ENCODE measurements around the gene SLC35F1.

Gene SLC35F1

DNA sequence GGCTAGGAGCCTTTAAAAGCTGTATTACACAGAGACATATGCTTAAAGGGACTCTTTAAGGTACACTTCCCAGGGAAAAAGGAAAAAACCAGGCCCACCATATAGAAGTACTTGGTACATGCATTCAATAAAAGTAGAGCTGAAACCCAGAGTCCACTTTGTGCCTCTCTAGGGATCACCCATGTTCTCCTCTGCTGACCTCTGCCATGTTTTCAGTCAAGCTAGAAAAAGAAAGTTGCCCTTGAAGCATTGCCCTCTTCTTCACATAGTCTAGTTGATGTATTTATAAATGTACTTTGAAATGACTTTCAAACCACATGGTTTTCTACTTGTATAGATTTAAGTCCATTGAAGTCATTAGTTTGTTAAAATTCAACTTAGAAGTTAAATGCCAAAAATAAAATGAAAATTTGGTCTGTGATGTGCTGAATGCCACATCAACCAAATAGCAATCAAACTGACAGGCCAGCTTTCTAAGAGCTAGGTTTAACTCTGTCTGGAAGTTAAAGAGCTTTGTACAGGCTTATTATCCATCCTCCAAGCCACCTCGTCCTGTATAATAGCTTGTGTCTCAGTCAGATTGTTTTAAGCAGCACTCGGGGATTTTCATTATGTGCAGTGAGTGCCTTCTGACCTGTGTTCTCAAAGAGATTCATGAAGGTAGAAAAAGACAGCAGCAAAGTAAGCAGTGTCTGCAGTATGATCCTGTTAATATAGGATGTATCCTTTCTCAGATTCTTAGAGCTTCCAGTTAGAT, 402.5 kb downstream of the SLC35F1 start:
- CTCF ChIA-PET = interaction anchor here (0.6 kb wide), 3 partner anchors 148 to 751 kb away, joined by 3 to 4 read pairs (median 3); no protein-coding TSS in a partner anchor
- no peak for TF ChIP-seq KLF1 (tag by site-specific recombination; IDR thresholded peaks at IDR 0.05)
- no peak for TF ChIP-seq ZNF776 (tag by site-specific recombination; IDR thresholded peaks at IDR 0.05; ENCODE audit: borderline replicate concordance)
- no peak for TF ChIP-seq ZNF311 (tag by site-specific recombination; IDR thresholded peaks at IDR 0.05; ENCODE audit: borderline replicate concordance)
- TF ChIP-seq, protein P1, sequence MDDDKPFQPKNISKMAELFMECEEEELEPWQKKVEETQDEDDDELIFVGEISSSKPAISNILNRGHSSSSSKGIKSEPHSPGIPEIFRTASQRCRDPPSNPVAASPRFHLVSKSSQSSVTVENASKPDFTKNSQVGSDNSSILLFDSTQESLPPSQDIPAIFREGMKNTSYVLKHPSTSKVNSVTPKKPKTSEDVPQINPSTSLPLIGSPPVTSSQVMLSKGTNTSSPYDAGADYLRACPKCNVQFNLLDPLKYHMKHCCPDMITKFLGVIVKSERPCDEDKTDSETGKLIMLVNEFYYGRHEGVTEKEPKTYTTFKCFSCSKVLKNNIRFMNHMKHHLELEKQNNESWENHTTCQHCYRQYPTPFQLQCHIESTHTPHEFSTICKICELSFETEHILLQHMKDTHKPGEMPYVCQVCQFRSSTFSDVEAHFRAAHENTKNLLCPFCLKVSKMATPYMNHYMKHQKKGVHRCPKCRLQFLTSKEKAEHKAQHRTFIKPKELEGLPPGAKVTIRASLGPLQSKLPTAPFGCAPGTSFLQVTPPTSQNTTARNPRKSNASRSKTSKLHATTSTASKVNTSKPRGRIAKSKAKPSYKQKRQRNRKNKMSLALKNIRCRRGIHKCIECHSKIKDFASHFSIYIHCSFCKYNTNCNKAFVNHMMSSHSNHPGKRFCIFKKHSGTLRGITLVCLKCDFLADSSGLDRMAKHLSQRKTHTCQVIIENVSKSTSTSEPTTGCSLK (tag by site-specific recombination; IDR thresholded peaks at IDR 0.05) = no peak
- TF ChIP-seq ZNF837 (tag by site-specific recombination; IDR thresholded peaks at IDR 0.05) = no peak
- TF ChIP-seq ZNF510 (tag by site-specific recombination; IDR thresholded peaks at IDR 0.05; ENCODE audit: insufficient replicate concordance) = no peak
- TF ChIP-seq ZNF843 (tag by site-specific recombination; IDR thresholded peaks at IDR 0.05) = no peak
- TF ChIP-seq ZBTB7A (tag by site-specific recombination; IDR thresholded peaks at IDR 0.05; ENCODE audit: low read depth) = no peak
- no peak for TF ChIP-seq KLF8 (tag by site-specific recombination; IDR thresholded peaks at IDR 0.05)
- no peak for TF ChIP-seq ZFP41 (tag by site-specific recombination; IDR thresholded peaks at IDR 0.05; ENCODE audit: borderline replicate concordance)
- TF ChIP-seq MYNN (tag by site-specific recombination; IDR thresholded peaks at IDR 0.05; ENCODE audit: borderline replicate concordance) = no peak
- TF ChIP-seq, protein P2, sequence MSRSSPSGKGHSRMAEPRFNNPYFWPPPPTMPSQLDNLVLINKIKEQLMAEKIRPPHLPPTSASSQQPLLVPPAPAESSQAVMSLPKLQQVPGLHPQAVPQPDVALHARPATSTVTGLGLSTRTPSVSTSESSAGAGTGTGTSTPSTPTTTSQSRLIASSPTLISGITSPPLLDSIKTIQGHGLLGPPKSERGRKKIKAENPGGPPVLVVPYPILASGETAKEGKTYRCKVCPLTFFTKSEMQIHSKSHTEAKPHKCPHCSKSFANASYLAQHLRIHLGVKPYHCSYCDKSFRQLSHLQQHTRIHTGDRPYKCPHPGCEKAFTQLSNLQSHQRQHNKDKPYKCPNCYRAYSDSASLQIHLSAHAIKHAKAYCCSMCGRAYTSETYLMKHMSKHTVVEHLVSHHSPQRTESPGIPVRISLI (tag by site-specific recombination; IDR thresholded peaks at IDR 0.05) = no peak
- TF ChIP-seq, protein P3, sequence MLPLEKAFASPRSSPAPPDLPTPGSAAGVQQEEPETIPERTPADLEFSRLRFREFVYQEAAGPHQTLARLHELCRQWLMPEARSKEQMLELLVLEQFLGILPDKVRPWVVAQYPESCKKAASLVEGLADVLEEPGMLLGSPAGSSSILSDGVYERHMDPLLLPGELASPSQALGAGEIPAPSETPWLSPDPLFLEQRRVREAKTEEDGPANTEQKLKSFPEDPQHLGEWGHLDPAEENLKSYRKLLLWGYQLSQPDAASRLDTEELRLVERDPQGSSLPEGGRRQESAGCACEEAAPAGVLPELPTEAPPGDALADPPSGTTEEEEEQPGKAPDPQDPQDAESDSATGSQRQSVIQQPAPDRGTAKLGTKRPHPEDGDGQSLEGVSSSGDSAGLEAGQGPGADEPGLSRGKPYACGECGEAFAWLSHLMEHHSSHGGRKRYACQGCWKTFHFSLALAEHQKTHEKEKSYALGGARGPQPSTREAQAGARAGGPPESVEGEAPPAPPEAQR (tag by site-specific recombination; IDR thresholded peaks at IDR 0.05) = no peak
- Histone ChIP-seq H3K36me3 (ENCODE audit: control insufficient read depth in 2 of 2, insufficient read depth in 1 of 2, low read length in 2 of 2) (no peaks in the 10 kb centered on the region), H3K4me1 (ENCODE audit: control insufficient read depth, insufficient read depth, low read length) (peaks cover 4% of the 10 kb centered on the region; the same call in 1 of the 2 replicates), H3K4me3 (ENCODE audit: low read depth, low read length) (no peak overlapping the region), H3K9me3 (ENCODE audit: control insufficient read depth, insufficient read depth, low read depth, low read length) (no peaks in the 10 kb centered on the region), H3K27ac (ENCODE audit: extremely low read depth, low read depth, low read length) (no peak overlapping the region)
- POLR2A ChIA-PET = no interaction called here

DNA sequence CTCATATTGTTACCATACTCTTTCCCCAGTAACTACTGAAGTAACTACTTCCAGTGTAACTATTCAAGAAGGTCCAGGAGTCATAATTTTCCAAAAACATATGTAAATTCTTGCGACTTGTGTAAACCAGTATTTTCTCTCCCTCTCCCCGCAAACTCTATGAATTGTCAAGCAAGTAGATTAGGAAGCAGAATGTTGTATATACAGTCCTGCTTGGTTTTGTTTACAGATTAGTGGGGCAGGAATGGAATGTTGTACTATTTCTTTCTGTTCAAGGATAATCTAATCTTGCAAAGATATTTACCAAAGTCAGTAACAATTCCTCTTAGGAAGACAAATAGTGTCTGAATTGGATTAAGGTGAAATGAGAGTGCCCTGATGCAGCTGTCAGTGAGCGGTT, 406.1 kb downstream of the SLC35F1 start:
- Histone ChIP-seq H3K4me3 (ENCODE audit: low read depth, low read length) (no peak overlapping the region), H3K36me3 (ENCODE audit: control insufficient read depth in 2 of 2, insufficient read depth in 1 of 2, low read length in 2 of 2) (no peaks in the 10 kb centered on the region), H3K9me3 (ENCODE audit: control insufficient read depth, insufficient read depth, low read depth, low read length) (no peaks in the 10 kb centered on the region), H3K4me1 (ENCODE audit: control insufficient read depth, insufficient read depth, low read length) (peaks cover 3% of the 10 kb centered on the region; the same call in 1 of the 2 replicates), H3K27ac (ENCODE audit: extremely low read depth, low read depth, low read length) (no peak overlapping the region)
- POLR2A ChIA-PET = no interaction called here
- CTCF ChIA-PET = no interaction called here
- no peak for TF ChIP-seq ZNF174 (tag by site-specific recombination; IDR thresholded peaks at IDR 0.05)

DNA sequence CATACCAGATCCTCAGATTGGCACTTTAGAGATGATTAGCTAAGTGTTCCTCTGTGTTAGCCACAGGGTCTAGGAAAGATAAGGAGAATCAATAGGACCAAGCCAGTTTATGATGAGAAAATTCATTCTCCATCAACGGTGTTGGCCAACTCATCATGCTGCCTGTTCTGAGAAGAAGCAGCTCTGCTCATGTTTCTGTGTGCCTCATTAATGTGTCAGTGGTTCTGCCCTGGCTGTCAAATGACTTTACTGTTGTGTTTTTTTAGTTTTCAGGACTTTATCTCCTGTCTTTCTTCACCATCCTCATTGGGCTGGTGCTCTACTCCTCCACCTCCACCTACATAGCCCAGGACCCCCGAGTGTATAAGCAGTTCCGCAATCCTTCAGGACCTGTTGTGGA, 406.7 kb downstream of the SLC35F1 start:
- ChIA-PET POLR2A (no interaction called here), CTCF (interaction anchor here (0.6 kb wide), 1 partner anchor 46 kb away, joined by 3 read pairs; no protein-coding TSS in a partner anchor)
- no peak overlapping the region for H3K27ac ChIP-seq (ENCODE audit: extremely low read depth, low read depth, low read length)
- H3K36me3 ChIP-seq (ENCODE audit: control insufficient read depth in 2 of 2, insufficient read depth in 1 of 2, low read length in 2 of 2) = no peaks in the 10 kb centered on the region
- peaks cover 8% of the 10 kb centered on the region; the same call in 1 of the 2 replicates for H3K4me1 ChIP-seq (ENCODE audit: control insufficient read depth, insufficient read depth, low read length)
- H3K9me3 ChIP-seq (ENCODE audit: control insufficient read depth, insufficient read depth, low read depth, low read length) = no peaks in the 10 kb centered on the region
- no peak overlapping the region for H3K4me3 ChIP-seq (ENCODE audit: low read depth, low read length)
- no peak for TF ChIP-seq ZNF433 (tag by site-specific recombination; IDR thresholded peaks at IDR 0.05; ENCODE audit: low read depth)
- TF ChIP-seq ZNF394 (tag by site-specific recombination; IDR thresholded peaks at IDR 0.05; ENCODE audit: borderline replicate concordance) = no peak
- no peak for TF ChIP-seq ZNF830 (tag by site-specific recombination; IDR thresholded peaks at IDR 0.05; ENCODE audit: low read depth)
- no peak for TF ChIP-seq OSR2 (tag by site-specific recombination; IDR thresholded peaks at IDR 0.05)
- no peak for TF ChIP-seq ZBTB17 (tag by site-specific recombination; IDR thresholded peaks at IDR 0.05)
- TF ChIP-seq ZIC2 (tag by site-specific recombination; IDR thresholded peaks at IDR 0.05) = no peak
- TF ChIP-seq ZNF10 (tag by site-specific recombination; IDR thresholded peaks at IDR 0.05) = no peak
- TF ChIP-seq ZNF473 (tag by site-specific recombination; IDR thresholded peaks at IDR 0.05) = no peak
- TF ChIP-seq FEZF1 (tag by site-specific recombination; IDR thresholded peaks at IDR 0.05) = no peak
- no peak for TF ChIP-seq SP2 (tag by site-specific recombination; IDR thresholded peaks at IDR 0.05)
- no peak for TF ChIP-seq ZNF423 (tag by site-specific recombination; IDR thresholded peaks at IDR 0.05)
- no peak for TF ChIP-seq ZNF677 (tag by site-specific recombination; IDR thresholded peaks at IDR 0.05)
- TF ChIP-seq, protein P4, sequence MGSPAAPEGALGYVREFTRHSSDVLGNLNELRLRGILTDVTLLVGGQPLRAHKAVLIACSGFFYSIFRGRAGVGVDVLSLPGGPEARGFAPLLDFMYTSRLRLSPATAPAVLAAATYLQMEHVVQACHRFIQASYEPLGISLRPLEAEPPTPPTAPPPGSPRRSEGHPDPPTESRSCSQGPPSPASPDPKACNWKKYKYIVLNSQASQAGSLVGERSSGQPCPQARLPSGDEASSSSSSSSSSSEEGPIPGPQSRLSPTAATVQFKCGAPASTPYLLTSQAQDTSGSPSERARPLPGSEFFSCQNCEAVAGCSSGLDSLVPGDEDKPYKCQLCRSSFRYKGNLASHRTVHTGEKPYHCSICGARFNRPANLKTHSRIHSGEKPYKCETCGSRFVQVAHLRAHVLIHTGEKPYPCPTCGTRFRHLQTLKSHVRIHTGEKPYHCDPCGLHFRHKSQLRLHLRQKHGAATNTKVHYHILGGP (tag by site-specific recombination; IDR thresholded peaks at IDR 0.05) = no peak
